DOHH2 (cell line): Measurements from ENCODE around the gene AMBRA1.
"Not testable (repeated sequence)": the region's sequence is repeated elsewhere in the genome, so short reads cannot be mapped to it uniquely, and the experiment has no call there.

Source experiments
- CTCF ChIP-seq: fragments of 200-600 bp; sonication (generic); IDR thresholded peaks from one replicate; pipeline ENCODE4 v1.5.1; 2014; ENCODE audit warnings: antibody characterized with exemption, mild to moderate bottlenecking, low read depth, low read length; ENCODE audit not compliant: poor library complexity, severe bottlenecking
- EZH2phosphoT487 ChIP-seq: fragments of 200-600 bp; sonication (generic); IDR thresholded peaks from 2 replicates; pipeline ENCODE4 v1.6.1; 2017; ENCODE audit warnings: borderline replicate concordance, mild to moderate bottlenecking, antibody characterized with exemption, low read length, moderate library complexity, mixed read lengths

GRCh38 chr11:46583513-46583912 lies 10.3 kb downstream of the AMBRA1 start:
- not testable (repeated sequence) for TF ChIP-seq EZH2phosphoT487, CTCF
